NAMALWA (cell line): ENCODE measurements around the gene TCEAL2.
A peak's percentile ranks its signal among the peaks of the same experiment; 100 is the strongest.
"Not testable (repeated sequence)": the region's sequence is repeated elsewhere in the genome, so short reads cannot be mapped to it uniquely, and the experiment has no call there.

ENCODE experiments used
- DNase-seq: peaks from one replicate; pipeline ENCODE4 v3.0.0-alpha.2; 2015; ENCODE audit warnings: low spot score

The TCEAL2 gene

GRCh38 chrX:102125436-102125835, at the start of gene TCEAL2:
Gene TCEAL2 (plus strand): TSS chrX:102125679. CDS start chrX:102126831, 1,152 bp downstream.
- DNase-seq = not testable (repeated sequence)

DNA sequence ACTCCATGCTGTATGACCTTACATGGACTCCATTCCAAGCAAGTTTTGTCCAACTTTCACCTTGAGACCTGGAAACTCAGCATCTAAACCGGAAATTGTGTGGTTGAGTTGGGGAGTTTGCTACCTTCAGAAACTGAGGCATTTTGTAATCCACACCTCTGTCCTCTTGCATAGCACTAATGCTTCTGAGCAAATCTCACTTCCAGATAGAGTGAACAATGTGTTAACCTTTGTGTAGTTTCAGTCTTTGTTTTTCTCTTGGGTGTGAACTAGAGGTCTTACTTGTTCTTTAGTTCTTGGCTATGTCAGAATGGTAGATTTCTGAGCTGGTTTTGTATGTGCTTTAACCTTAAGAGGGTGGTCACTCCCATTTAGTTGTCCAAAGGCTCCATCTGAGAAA, 48.1 kb upstream of the TCEAL2 start:
- no peak for DNase-seq

- peak; percentile 2 for DNase-seq
Measured at GRCh38 chrX:102085706-102086105, 39.8 kb upstream of the TCEAL2 start.

- no peak for DNase-seq
Measured at GRCh38 chrX:102113367-102113766, 12.1 kb upstream of the TCEAL2 start.

DNA sequence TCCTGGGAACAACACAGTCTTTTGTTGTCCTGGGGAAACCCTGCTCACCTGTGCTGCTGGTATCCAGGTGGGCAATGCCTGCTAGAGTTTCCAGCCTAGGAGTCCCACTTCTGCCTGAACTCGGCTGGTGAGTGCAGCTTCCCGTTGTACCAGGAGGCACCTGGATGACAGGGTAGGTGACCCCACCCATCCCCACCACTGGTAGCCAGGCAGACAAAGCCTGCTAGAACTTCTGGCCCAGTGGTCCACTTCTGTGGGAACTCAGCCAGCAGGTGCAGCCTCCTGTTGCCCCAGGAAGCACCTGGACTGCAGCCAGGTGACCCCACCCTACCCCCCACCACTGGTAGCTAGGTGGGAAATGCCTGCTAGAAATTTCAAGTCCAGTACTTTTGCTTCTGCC, 9.7 kb upstream of the TCEAL2 start:
- DNase-seq = no peak

- DNase-seq = not testable (repeated sequence)
Measured at GRCh38 chrX:102125014-102125413, 465 bp upstream of the TCEAL2 start.

- DNase-seq = not testable (repeated sequence)
Measured at GRCh38 chrX:102126080-102126818, 770 bp downstream of the TCEAL2 start.

DNA sequence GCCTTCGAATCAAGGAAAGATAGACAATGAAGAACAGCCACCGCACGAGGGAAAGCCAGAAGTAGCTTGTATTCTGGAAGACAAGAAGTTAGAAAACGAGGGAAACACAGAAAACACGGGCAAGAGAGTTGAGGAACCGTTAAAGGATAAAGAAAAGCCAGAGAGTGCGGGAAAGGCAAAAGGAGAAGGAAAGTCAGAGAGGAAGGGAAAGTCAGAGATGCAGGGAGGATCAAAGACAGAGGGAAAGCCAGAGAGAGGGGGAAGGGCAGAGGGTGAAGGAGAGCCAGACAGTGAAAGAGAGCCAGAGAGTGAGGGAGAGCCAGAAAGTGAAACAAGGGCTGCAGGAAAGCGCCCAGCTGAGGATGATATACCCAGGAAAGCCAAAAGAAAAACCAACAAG, 1.4 kb downstream of the TCEAL2 start:
- DNase-seq = no peak

DNA sequence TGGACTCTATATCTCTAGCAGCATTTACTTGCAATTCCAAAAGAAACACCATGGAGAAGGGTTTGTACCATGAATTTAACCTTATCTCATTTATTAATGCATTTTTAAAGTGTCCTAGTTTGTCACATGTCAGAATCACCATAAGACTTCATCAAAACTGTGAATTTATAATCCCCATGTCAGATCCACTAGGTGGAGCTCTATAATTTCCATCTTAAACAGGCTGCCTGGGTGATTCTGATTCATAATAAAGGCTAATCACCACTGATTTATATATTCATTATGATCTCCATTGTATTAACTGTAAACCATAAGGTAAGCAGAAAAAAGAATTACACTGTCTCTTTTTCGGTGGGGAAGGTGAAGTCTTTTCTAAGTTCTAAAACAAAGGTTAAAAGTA, 4.0 kb downstream of the TCEAL2 start:
- DNase-seq = peak; percentile 13

DNA sequence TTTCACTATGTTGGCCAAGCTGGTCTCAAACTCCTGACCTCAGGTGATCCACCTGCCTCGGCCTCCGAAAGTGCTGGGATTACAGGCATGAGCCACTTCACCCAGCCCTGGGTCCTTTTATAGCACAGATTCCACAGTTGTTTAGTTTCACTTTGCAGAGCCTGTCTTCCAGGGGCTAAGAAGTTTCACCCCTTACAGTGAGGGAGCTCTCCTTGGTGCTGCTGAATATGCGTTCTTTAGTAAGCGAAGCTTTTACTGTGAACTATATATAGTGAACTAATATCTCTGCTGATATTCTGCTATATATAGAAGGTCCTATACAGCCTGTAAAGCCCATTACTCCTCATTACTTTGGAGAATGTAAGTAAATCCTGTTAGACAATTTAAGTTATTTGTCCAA, 12.6 kb downstream of the TCEAL2 start:
- no peak for DNase-seq

GRCh38 chrX:102140876-102141275, 15.4 kb downstream of the TCEAL2 start:
- DNase-seq = not testable (repeated sequence)

- not testable (repeated sequence) for DNase-seq
Measured at GRCh38 chrX:102141631-102142030, 16.2 kb downstream of the TCEAL2 start.

- DNase-seq = not testable (repeated sequence)
Measured at GRCh38 chrX:102142274-102142673, 16.8 kb downstream of the TCEAL2 start, which contains the start of gene TCEAL6. Gene TCEAL6 (minus strand): TSS chrX:102142481.

- DNase-seq = no peak
Measured at GRCh38 chrX:102154218-102154860, 28.9 kb downstream of the TCEAL2 start.

GRCh38 chrX:102154900-102155805, 29.7 kb downstream of the TCEAL2 start:
- DNase-seq = no peak

GRCh38 chrX:102155806-102156179, 30.3 kb downstream of the TCEAL2 start, which contains the start of gene BEX5:
Gene BEX5 (minus strand): TSS chrX:102155977. CDS start chrX:102154265, 1,712 bp downstream.
- DNase-seq = peak; percentile 0
